HG03139 (cell line): ENCODE measurements around the gene HOXC4.
"Not testable (repeated sequence)": the region's sequence is repeated elsewhere in the genome, so short reads cannot be mapped to it uniquely, and the experiment has no call there.

Experiments used
- ATAC-seq: cut with Tn5 transposase; IDR thresholded peaks from one replicate; pipeline ENCODE4 v1.9.1; 2021; ENCODE audit not compliant: unreplicated experiment

Gene HOXC4

GRCh38 chr12:54053003-54053750 lies 458 bp upstream of the HOXC4 start:
- no peak for ATAC-seq

- no peak for ATAC-seq
Observed at GRCh38 chr12:54054742-54055194, 1.1 kb downstream of the HOXC4 start.

GRCh38 chr12:54055552-54055951 lies 1.9 kb downstream of the HOXC4 start:
- no peak for ATAC-seq

- ATAC-seq: no peak
Observed at GRCh38 chr12:54056110-54056509, 2.5 kb downstream of the HOXC4 start.

GRCh38 chr12:54058128-54058768 lies 4.6 kb downstream of the HOXC4 start:
- ATAC-seq: no peak

- no peak for ATAC-seq
Observed at GRCh38 chr12:54059668-54060067, 6.0 kb downstream of the HOXC4 start.

- no peak for ATAC-seq
Observed at GRCh38 chr12:54060174-54060974, 6.7 kb downstream of the HOXC4 start.

GRCh38 chr12:54060975-54061778 lies 7.5 kb downstream of the HOXC4 start:
- ATAC-seq: no peak

- no peak for ATAC-seq
Observed at GRCh38 chr12:54065677-54066076, 12.0 kb downstream of the HOXC4 start.

- no peak for ATAC-seq
Observed at GRCh38 chr12:54066408-54066807, 12.8 kb downstream of the HOXC4 start.

GRCh38 chr12:54068418-54069070 lies 14.9 kb downstream of the HOXC4 start:
- no peak for ATAC-seq

- no peak for ATAC-seq
Observed at GRCh38 chr12:54071942-54072341, 18.3 kb downstream of the HOXC4 start.

GRCh38 chr12:54074308-54074707 lies 20.7 kb downstream of the HOXC4 start:
- no peak for ATAC-seq

- no peak for ATAC-seq
Observed at GRCh38 chr12:54075409-54075808, 21.8 kb downstream of the HOXC4 start.

GRCh38 chr12:54075974-54076373 lies 22.3 kb downstream of the HOXC4 start:
- no peak for ATAC-seq

- ATAC-seq: not testable (repeated sequence)
Observed at GRCh38 chr12:54077843-54078242, 24.2 kb downstream of the HOXC4 start.

- ATAC-seq: not testable (repeated sequence)
Observed at GRCh38 chr12:54079115-54079514, 25.5 kb downstream of the HOXC4 start.

- not testable (repeated sequence) for ATAC-seq
Observed at GRCh38 chr12:54080008-54080924, 26.6 kb downstream of the HOXC4 start.

- not testable (repeated sequence) for ATAC-seq
Observed at GRCh38 chr12:54081053-54081514, 27.4 kb downstream of the HOXC4 start.
